ENCODE data around the gene ZNF580.

GRCh38 chr19:55683449-55684261 is 42.9 kb downstream of the ZNF580 start:
- no peak for TF ChIP-seq CTCF (IDR thresholded peaks at IDR 0.05)
- TF ChIP-seq EP300 (IDR thresholded peaks at IDR 0.05): no peak
- TF ChIP-seq POLR2AphosphoS5 (IDR thresholded peaks at IDR 0.05): no peak

All from sigmoid colon (tissue), 4 donors.